ENCODE data around the gene CISD2.

GRCh38 chr4:102828497-102828808 lies 40.3 kb upstream of the CISD2 start:
- peak in 1 of 4 experiments; percentile 2 for TF ChIP-seq CTCF (IDR thresholded peaks at IDR 0.05)
- TF ChIP-seq POLR2AphosphoS5 (IDR thresholded peaks at IDR 0.05), result no peak

Measured in prostate gland (tissue), 2 donors.